BLaER1 treated with 17β-estradiol and CSF1 and Interleukin-3, amounts not matched to agents 10 nM and 100 nM (cell line): ENCODE data around the gene KCNQ2.

Source experiments
- H3K27ac ChIP-seq, 11 experiments: shearing (Covaris generic); formaldehyde crosslinking; 2 replicates each; pipeline ENCODE4 v1.8.1; 2022
- H3K27me3 ChIP-seq, 11 experiments: shearing (Covaris generic); formaldehyde crosslinking; 2 replicates each; pipeline ENCODE4 v1.8.1; 2022
- H3K36me3 ChIP-seq, 11 experiments: shearing (Covaris generic); formaldehyde crosslinking; 2 replicates each; pipeline ENCODE4 v1.8.1; 2022
- H3K4me1 ChIP-seq, 10 experiments: shearing (Covaris generic); formaldehyde crosslinking; 2 replicates each; pipeline ENCODE4 v1.8.1; 2022
- H3K4me2 ChIP-seq, 11 experiments: shearing (Covaris generic); formaldehyde crosslinking; 2 replicates each; pipeline ENCODE4 v1.8.1; 2022
- H3K4me3 ChIP-seq, 10 experiments: shearing (Covaris generic); formaldehyde crosslinking; 2 replicates each; pipeline ENCODE4 v1.8.1; 2022
- H3K9ac ChIP-seq, 11 experiments: shearing (Covaris generic); formaldehyde crosslinking; 2 replicates each; pipeline ENCODE4 v1.8.1; 2022
- H3K9me3 ChIP-seq, 11 experiments: shearing (Covaris generic); formaldehyde crosslinking; replicated peaks in 1 of 11; 2 replicates each; pipeline ENCODE4 v1.8.1; 2022
- H4K20me1 ChIP-seq, 11 experiments: shearing (Covaris generic); formaldehyde crosslinking; 2 replicates each; pipeline ENCODE4 v1.8.1; 2022
- Cebpa-rat ChIP-seq, 11 experiments: shearing (Covaris generic); IDR thresholded peaks; 2 replicates each; pipeline ENCODE4 v1.8.1; 2022

The KCNQ2 gene

DNA sequence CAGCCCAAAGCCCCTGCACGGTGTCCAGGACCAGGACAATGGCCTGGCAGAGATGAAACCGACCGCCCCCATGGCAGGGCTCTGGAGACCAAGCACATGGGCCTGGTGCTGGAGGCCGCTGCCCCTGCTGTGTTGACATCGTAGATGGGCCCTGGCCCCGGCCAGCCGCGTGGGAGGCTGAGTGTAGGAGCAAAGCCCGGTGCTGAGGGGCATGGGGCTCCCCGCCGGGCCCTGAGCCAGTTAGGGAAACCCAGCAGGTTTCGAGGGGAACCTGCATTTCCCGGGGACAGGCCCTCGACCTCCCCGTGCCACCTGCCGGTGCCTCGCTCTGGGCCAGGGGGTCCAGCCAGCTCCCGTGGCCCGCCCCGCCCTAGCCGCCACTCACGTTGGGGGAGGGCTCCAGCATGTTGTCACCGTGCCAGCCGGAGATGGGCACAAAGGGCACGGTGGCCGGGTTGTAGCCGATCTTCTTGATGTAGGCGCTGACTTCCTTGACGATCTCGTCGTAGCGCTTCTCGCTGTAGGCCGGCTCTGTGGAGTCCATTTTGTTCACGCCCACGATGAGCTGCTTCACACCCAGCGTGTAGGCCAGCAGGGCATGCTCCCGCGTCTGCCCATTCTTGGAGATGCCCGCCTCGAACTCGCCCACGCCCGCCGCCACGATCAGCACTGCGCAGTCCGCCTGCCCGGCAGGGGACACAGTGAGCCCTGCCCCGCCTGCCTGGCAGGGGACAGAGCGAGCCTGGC, 22.1 kb upstream of the KCNQ2 start:
- H3K4me2 ChIP-seq, result no peak overlapping the region
- no peak overlapping the region for H3K27ac ChIP-seq
- H4K20me1 ChIP-seq, result peaks cover 0 to 61% (median 27%) of the 10 kb centered on the region in 11 experiments; a peak in 16 of 22 replicates
- no peak overlapping the region for H3K4me3 ChIP-seq
- no peak for TF ChIP-seq Cebpa-rat (IDR thresholded peaks at IDR 0.05)
- peaks cover 15 to 48% (median 25%) of the 10 kb centered on the region in 11 experiments for H3K27me3 ChIP-seq
- peaks cover 0 to 45% (median 9%) of the 10 kb centered on the region in 11 experiments; a peak in 12 of 22 replicates for H3K36me3 ChIP-seq
- peaks cover 0 to 3% (median 0%) of the 10 kb centered on the region in 11 experiments; a peak in 1 of 22 replicates for H3K9me3 ChIP-seq
- no peak overlapping the region for H3K9ac ChIP-seq
- peaks cover 5 to 37% (median 27%) of the 10 kb centered on the region in 10 experiments; a peak in 18 of 20 replicates for H3K4me1 ChIP-seq

GRCh38 chr20:63494084-63494419, 21.6 kb upstream of the KCNQ2 start:
- peaks cover 18 to 48% (median 30%) of the 10 kb centered on the region in 11 experiments for H3K27me3 ChIP-seq
- H3K27ac ChIP-seq, result no peak overlapping the region
- TF ChIP-seq Cebpa-rat (IDR thresholded peaks at IDR 0.05), result no peak
- H3K9me3 ChIP-seq, result peaks cover 0 to 3% (median 0%) of the 10 kb centered on the region in 11 experiments; a peak in 1 of 22 replicates
- H3K9ac ChIP-seq, result no peak overlapping the region
- peaks cover 0 to 48% (median 9%) of the 10 kb centered on the region in 11 experiments; a peak in 12 of 22 replicates for H3K36me3 ChIP-seq
- no peak overlapping the region for H3K4me2 ChIP-seq
- H3K4me3 ChIP-seq, result no peak overlapping the region
- peaks cover 5 to 33% (median 23%) of the 10 kb centered on the region in 10 experiments; a peak in 17 of 20 replicates for H3K4me1 ChIP-seq
- H4K20me1 ChIP-seq, result peaks cover 0 to 63% (median 27%) of the 10 kb centered on the region in 11 experiments; a peak in 16 of 22 replicates

GRCh38 chr20:63493563-63494020, 21.1 kb upstream of the KCNQ2 start:
- Histone ChIP-seq H3K36me3 (peaks cover 0 to 53% (median 9%) of the 10 kb centered on the region in 11 experiments; a peak in 12 of 22 replicates), H3K27me3 (peaks cover 23 to 49% (median 35%) of the 10 kb centered on the region in 11 experiments), H3K4me1 (peaks cover 5 to 33% (median 23%) of the 10 kb centered on the region in 10 experiments; a peak in 17 of 20 replicates), H3K9me3 (peaks cover 0 to 3% (median 0%) of the 10 kb centered on the region in 11 experiments; a peak in 1 of 22 replicates), H3K9ac (no peak overlapping the region), H3K4me3 (no peak overlapping the region), H3K4me2 (no peak overlapping the region), H3K27ac (no peak overlapping the region), H4K20me1 (peaks cover 0 to 68% (median 27%) of the 10 kb centered on the region in 11 experiments; a peak in 16 of 22 replicates)
- no peak for TF ChIP-seq Cebpa-rat (IDR thresholded peaks at IDR 0.05)

- peaks cover 21 to 46% (median 32%) of the 10 kb centered on the region in 11 experiments for H3K27me3 ChIP-seq
- no peak for TF ChIP-seq Cebpa-rat (IDR thresholded peaks at IDR 0.05)
Measured at GRCh38 chr20:63492982-63493381, 20.5 kb upstream of the KCNQ2 start.

GRCh38 chr20:63492518-63492917, 20.1 kb upstream of the KCNQ2 start:
- H3K36me3 ChIP-seq, result peaks cover 0 to 54% (median 9%) of the 10 kb centered on the region in 11 experiments; a peak in 12 of 22 replicates
- H3K9ac ChIP-seq, result no peak overlapping the region
- H3K4me3 ChIP-seq, result no peak overlapping the region
- H4K20me1 ChIP-seq, result peaks cover 0 to 65% (median 24%) of the 10 kb centered on the region in 11 experiments; a peak in 16 of 22 replicates
- H3K27ac ChIP-seq, result no peak overlapping the region
- TF ChIP-seq Cebpa-rat (IDR thresholded peaks at IDR 0.05), result no peak
- no peak overlapping the region for H3K4me2 ChIP-seq
- peaks cover 21 to 46% (median 31%) of the 10 kb centered on the region in 11 experiments for H3K27me3 ChIP-seq
- H3K9me3 ChIP-seq, result peaks cover 0 to 3% (median 0%) of the 10 kb centered on the region in 11 experiments; a peak in 1 of 22 replicates
- H3K4me1 ChIP-seq, result peaks cover 0 to 25% (median 15%) of the 10 kb centered on the region in 10 experiments; a peak in 13 of 20 replicates

More at GRCh38 chr20:63492982-63493381, 20.5 kb upstream of the KCNQ2 start:
- no peak overlapping the region for H3K27ac ChIP-seq
- H3K9ac ChIP-seq, result no peak overlapping the region
- H3K4me3 ChIP-seq, result no peak overlapping the region
- peaks cover 0 to 70% (median 27%) of the 10 kb centered on the region in 11 experiments; a peak in 16 of 22 replicates for H4K20me1 ChIP-seq
- H3K9me3 ChIP-seq, result peaks cover 0 to 3% (median 0%) of the 10 kb centered on the region in 11 experiments; a peak in 1 of 22 replicates
- H3K36me3 ChIP-seq, result peaks cover 0 to 54% (median 9%) of the 10 kb centered on the region in 11 experiments; a peak in 12 of 22 replicates
- H3K4me1 ChIP-seq, result peaks cover 2 to 30% (median 19%) of the 10 kb centered on the region in 10 experiments; a peak in 17 of 20 replicates
- H3K4me2 ChIP-seq, result no peak overlapping the region

- H3K4me2 ChIP-seq, result no peak overlapping the region
- peaks cover 0 to 57% (median 16%) of the 10 kb centered on the region in 11 experiments; a peak in 15 of 22 replicates for H4K20me1 ChIP-seq
- peaks cover 0 to 3% (median 0%) of the 10 kb centered on the region in 11 experiments; a peak in 1 of 22 replicates for H3K9me3 ChIP-seq
- peaks cover 0 to 54% (median 9%) of the 10 kb centered on the region in 11 experiments; a peak in 12 of 22 replicates for H3K36me3 ChIP-seq
- no peak overlapping the region for H3K27ac ChIP-seq
- no peak overlapping the region for H3K9ac ChIP-seq
- no peak for TF ChIP-seq Cebpa-rat (IDR thresholded peaks at IDR 0.05)
- H3K27me3 ChIP-seq, result peaks cover 14 to 44% (median 27%) of the 10 kb centered on the region in 11 experiments
- no peak overlapping the region for H3K4me3 ChIP-seq
- H3K4me1 ChIP-seq, result peaks cover 0 to 17% (median 7%) of the 10 kb centered on the region in 10 experiments; a peak in 13 of 20 replicates
Measured at GRCh38 chr20:63491635-63492230, 19.3 kb upstream of the KCNQ2 start.

- H3K36me3 ChIP-seq, result peaks cover 0 to 54% (median 9%) of the 10 kb centered on the region in 11 experiments; a peak in 12 of 22 replicates
- TF ChIP-seq Cebpa-rat (IDR thresholded peaks at IDR 0.05), result no peak
- H3K27ac ChIP-seq, result no peak overlapping the region
- H3K4me1 ChIP-seq, result peaks cover 0 to 11% (median under 1%) of the 10 kb centered on the region in 10 experiments; a peak in 10 of 20 replicates
- H3K9ac ChIP-seq, result no peak overlapping the region
- H3K4me2 ChIP-seq, result no peak overlapping the region
- H3K27me3 ChIP-seq, result peaks cover 13 to 38% (median 22%) of the 10 kb centered on the region in 11 experiments
- no peak overlapping the region for H3K4me3 ChIP-seq
- peaks cover 0 to 56% (median 11%) of the 10 kb centered on the region in 11 experiments; a peak in 14 of 22 replicates for H4K20me1 ChIP-seq
- H3K9me3 ChIP-seq, result peaks cover 0 to 3% (median 0%) of the 10 kb centered on the region in 11 experiments; a peak in 1 of 22 replicates
Measured at GRCh38 chr20:63491078-63491477, 18.6 kb upstream of the KCNQ2 start.

DNA sequence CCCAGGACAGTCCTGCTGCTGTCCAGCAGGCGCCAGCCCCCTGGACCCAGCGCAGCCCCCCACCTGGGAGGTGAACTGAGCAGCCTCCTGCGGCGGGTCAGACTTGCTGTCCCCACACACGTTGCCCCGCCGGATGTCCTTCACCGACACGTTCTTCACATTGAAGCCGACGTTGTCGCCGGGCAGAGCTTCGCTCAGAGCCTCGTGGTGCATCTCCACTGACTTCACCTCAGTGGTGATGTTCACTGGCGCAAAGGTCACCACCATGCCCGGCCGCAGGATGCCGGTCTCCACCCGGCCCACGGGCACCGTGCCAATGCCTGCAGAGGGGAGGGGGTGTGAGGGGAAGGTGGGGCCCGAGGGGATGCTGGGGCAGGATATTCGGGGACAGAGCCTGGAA, 18.0 kb upstream of the KCNQ2 start:
- no peak overlapping the region for H3K9ac ChIP-seq
- no peak for TF ChIP-seq Cebpa-rat (IDR thresholded peaks at IDR 0.05)
- H3K4me2 ChIP-seq, result no peak overlapping the region
- H3K27me3 ChIP-seq, result peaks cover 13 to 41% (median 25%) of the 10 kb centered on the region in 11 experiments
- peaks cover 0 to 50% (median 9%) of the 10 kb centered on the region in 11 experiments; a peak in 12 of 22 replicates for H3K36me3 ChIP-seq
- no peak overlapping the region for H3K4me3 ChIP-seq
- no peak overlapping the region for H3K27ac ChIP-seq
- H3K9me3 ChIP-seq, result peaks cover 0 to 3% (median 0%) of the 10 kb centered on the region in 11 experiments; a peak in 1 of 22 replicates
- H4K20me1 ChIP-seq, result peaks cover 0 to 56% (median 5%) of the 10 kb centered on the region in 11 experiments; a peak in 13 of 22 replicates
- H3K4me1 ChIP-seq, result peaks cover 0 to 9% (median 2%) of the 10 kb centered on the region in 10 experiments; a peak in 8 of 20 replicates
